ENCODE data around the gene MPHOSPH9. TPM values are rescaled to one million over a fixed set of nuclear protein-coding genes. Genes with fewer than 3 reads are reported as not detected.

The MPHOSPH9 gene
- polyA plus RNA-seq, 1 donor, result 55.9 TPM

- DNase-seq, result no peak
These were observed 105.8 kb downstream of the MPHOSPH9 start for GRCh38 chr12:123127182-123127495.

- DNase-seq, result no peak
These were observed 106.4 kb downstream of the MPHOSPH9 start for GRCh38 chr12:123126294-123127181.

GRCh38 chr12:123122626-123123025 is 110.3 kb downstream of the MPHOSPH9 start:
- no peak for DNase-seq

GRCh38 chr12:123121670-123122069 is 111.3 kb downstream of the MPHOSPH9 start:
- DNase-seq, result no peak

- no peak for DNase-seq
These were observed 112.3 kb downstream of the MPHOSPH9 start for GRCh38 chr12:123120452-123121166.

- no peak for DNase-seq
These were observed 113.1 kb downstream of the MPHOSPH9 start for GRCh38 chr12:123119808-123120207.

GRCh38 chr12:123118497-123118896 is 114.4 kb downstream of the MPHOSPH9 start:
- DNase-seq, result no peak

GRCh38 chr12:123115409-123116121 is 117.4 kb downstream of the MPHOSPH9 start:
- DNase-seq, result no peak

GRCh38 chr12:123114304-123115083 is 118.4 kb downstream of the MPHOSPH9 start:
- DNase-seq, result no peak

GRCh38 chr12:123113026-123113425 is 119.9 kb downstream of the MPHOSPH9 start:
- no peak for DNase-seq

- DNase-seq, result no peak
These were observed 121.3 kb downstream of the MPHOSPH9 start for GRCh38 chr12:123111498-123112165.

GRCh38 chr12:123109319-123109772 is 123.6 kb downstream of the MPHOSPH9 start:
- no peak for DNase-seq

GRCh38 chr12:123108682-123109066 is 124.3 kb downstream of the MPHOSPH9 start:
- DNase-seq, result no peak

- DNase-seq, result no peak
These were observed 124.8 kb downstream of the MPHOSPH9 start for GRCh38 chr12:123107926-123108681.

- DNase-seq, result no peak
These were observed 126.1 kb downstream of the MPHOSPH9 start for GRCh38 chr12:123106640-123107359.

- DNase-seq, result no peak
These were observed 127.6 kb downstream of the MPHOSPH9 start for GRCh38 chr12:123105211-123105826.

GRCh38 chr12:123104809-123105208 is 128.1 kb downstream of the MPHOSPH9 start:
- DNase-seq, result no peak
